DND-41 (cell line): ENCODE measurements around the gene TMEM208.

Experiments
- ATAC-seq: fragments of 200-7000 bp; cut with Tn5 transposase; 3 replicates; pipeline ENCODE4 v1.9.1; 2021; ENCODE audit warnings: low read depth; ENCODE audit not compliant: insufficient read depth
- DNase-seq: peaks from one replicate; pipeline ENCODE4 v3.0.0-alpha.2; 2020
- H2AFZ ChIP-seq: 2 replicates; pipeline ENCODE4 v1.6.0; 2012; ENCODE audit warnings: low read depth, low read length
- H3K27ac ChIP-seq: 2 replicates; pipeline ENCODE4 v1.5.1; 2012; ENCODE audit warnings: low read length, inconsistent platforms
- H3K27me3 ChIP-seq: fragments of 200-600 bp; sonication (generic); 2 replicates; pipeline ENCODE4 v1.6.0; 2012; ENCODE audit warnings: low read length, mild to moderate bottlenecking, inconsistent platforms; ENCODE audit not compliant: insufficient read depth, poor library complexity
- H3K36me3 ChIP-seq: 2 replicates; pipeline ENCODE4 v1.5.1; 2012; ENCODE audit warnings: low read length, inconsistent platforms; ENCODE audit not compliant: insufficient read depth
- H3K4me1 ChIP-seq: 2 replicates; pipeline ENCODE4 v1.5.1; 2012; ENCODE audit warnings: mild to moderate bottlenecking, low read length; ENCODE audit not compliant: insufficient read depth
- H3K4me2 ChIP-seq: 2 replicates; pipeline ENCODE4 v1.6.0; 2012; ENCODE audit warnings: mild to moderate bottlenecking, moderate library complexity, low read length, inconsistent platforms; ENCODE audit not compliant: insufficient read depth
- H3K4me3 ChIP-seq, 2 experiments: fragments of 200-600 bp in 1 of 2; shearing (Covaris generic) in 1 of 2; 2 replicates each; pipeline ENCODE4 v1.5.1; 2012 to 2016; ENCODE audit warnings: inconsistent platforms in 2 of 2, low read length in 2 of 2, mild to moderate bottlenecking in 2 of 2, low read depth in 1 of 2, moderate library complexity in 1 of 2
- H3K79me2 ChIP-seq: 2 replicates; pipeline ENCODE4 v1.6.0; 2012; ENCODE audit warnings: low read length, inconsistent platforms; ENCODE audit not compliant: insufficient read depth
- H3K9ac ChIP-seq: 2 replicates; pipeline ENCODE4 v1.6.0; 2012; ENCODE audit warnings: low read depth, mild to moderate bottlenecking, inconsistent platforms, low read length, moderate library complexity
- H3K9me3 ChIP-seq: 2 replicates; pipeline ENCODE4 v1.5.1; 2012; ENCODE audit warnings: low read length, moderate library complexity, mild to moderate bottlenecking, inconsistent platforms; ENCODE audit not compliant: insufficient read depth, severe bottlenecking
- H4K20me1 ChIP-seq: 2 replicates; pipeline ENCODE4 v1.6.0; 2012; ENCODE audit warnings: low read length; ENCODE audit not compliant: insufficient read depth
- CTCF ChIP-seq: IDR thresholded peaks from 2 replicates; pipeline ENCODE4 v1.5.1; 2012; ENCODE audit warnings: borderline replicate concordance, low read length, moderate library complexity, mild to moderate bottlenecking; ENCODE audit not compliant: poor library complexity, severe bottlenecking; ENCODE audit errors: extremely low read depth
- EZH2 ChIP-seq: IDR thresholded peaks from 3 replicates; pipeline ENCODE4 v1.6.1; 2012; ENCODE audit warnings: borderline replicate concordance, low read depth, mild to moderate bottlenecking, moderate library complexity, low read length, inconsistent platforms; ENCODE audit not compliant: severe bottlenecking

The TMEM208 gene

GRCh38 chr16:67188323-67188722 lies 38.6 kb upstream of the TMEM208 start:
- no peak for DNase-seq
- H3K4me2 ChIP-seq: no peak overlapping the region
- peaks cover 23% of the 10 kb centered on the region for H3K79me2 ChIP-seq
- no peak overlapping the region for H3K4me3 ChIP-seq
- no peak for TF ChIP-seq CTCF
- H3K9me3 ChIP-seq: no peaks in the 10 kb centered on the region
- H3K4me1 ChIP-seq: peaks cover 43% of the 10 kb centered on the region
- no peak for ATAC-seq
- no peaks in the 10 kb centered on the region for H3K27me3 ChIP-seq
- H3K36me3 ChIP-seq: peaks cover 10% of the 10 kb centered on the region
- H3K27ac ChIP-seq: no peak overlapping the region
- H4K20me1 ChIP-seq: peaks cover 10% of the 10 kb centered on the region
- no peak overlapping the region for H3K9ac ChIP-seq
- H2AFZ ChIP-seq: no peak overlapping the region

- H3K4me2 ChIP-seq: no peak overlapping the region
- peaks cover 15% of the 10 kb centered on the region for H4K20me1 ChIP-seq
- H2AFZ ChIP-seq: no peak overlapping the region
- DNase-seq (no peak), ATAC-seq (no peak)
- H3K4me1 ChIP-seq: peaks cover 48% of the 10 kb centered on the region
- H3K36me3 ChIP-seq: peaks cover 15% of the 10 kb centered on the region
- H3K27ac ChIP-seq: no peak overlapping the region
- H3K27me3 ChIP-seq: no peaks in the 10 kb centered on the region
- H3K4me3 ChIP-seq: no peak overlapping the region
- no peak overlapping the region for H3K9ac ChIP-seq
- H3K79me2 ChIP-seq: peaks cover 27% of the 10 kb centered on the region
- TF ChIP-seq EZH2 (no peak), CTCF (no peak)
- no peaks in the 10 kb centered on the region for H3K9me3 ChIP-seq
Measured at GRCh38 chr16:67188798-67189197, 38.1 kb upstream of the TMEM208 start.

DNA sequence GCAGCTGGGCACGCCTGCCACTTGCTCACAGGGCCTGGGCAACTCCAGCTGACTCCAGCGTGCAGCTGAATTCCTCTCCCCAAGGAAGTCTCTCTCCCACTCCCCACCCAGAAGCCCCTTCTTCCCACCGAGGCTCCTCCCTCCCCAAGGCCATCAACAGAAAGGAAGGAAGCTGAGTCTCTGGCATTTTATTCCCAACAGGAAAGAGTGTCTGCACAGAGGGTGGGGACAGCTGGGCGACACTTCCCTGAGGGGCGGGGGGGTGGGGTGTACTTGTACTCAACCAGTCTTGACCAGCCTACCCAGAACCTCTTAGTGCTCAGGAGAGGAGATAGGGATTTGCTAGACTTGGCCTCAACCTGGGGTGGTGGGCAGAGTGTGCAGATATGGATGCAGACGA lies 36.9 kb upstream of the TMEM208 start, which contains the start of gene EXOC3L1:
Gene EXOC3L1 (minus strand): TSS at position 96 of the 400 bp plus-strand sequence. CDS start 460 bp downstream, outside the sequence.
- DNase-seq (no peak), ATAC-seq (no peak)
- Histone ChIP-seq H3K4me1 (peaks cover 47% of the 10 kb centered on the region), H2AFZ (no peak within 1 kb of the TSS), H3K79me2 (peaks cover 37% of the 10 kb centered on the region), H3K4me2 (peak within 1 kb of the TSS; percentile 96; the same call in 1 of the 2 replicates), H3K27me3 (no peaks in the 10 kb centered on the region), H3K9me3 (no peaks in the 10 kb centered on the region), H3K27ac (no peak within 1 kb of the TSS), H3K9ac (no peak within 1 kb of the TSS), H4K20me1 (peaks cover 25% of the 10 kb centered on the region), H3K36me3 (peaks cover 27% of the 10 kb centered on the region), H3K4me3 (no peak within 1 kb of the TSS)
- TF ChIP-seq CTCF (no peak), EZH2 (no peak)
